H54 (cell line): Measurements from ENCODE around the gene ENTREP1.
A peak's percentile ranks its signal among the peaks of the same experiment; 100 is the strongest.
"Not testable (repeated sequence)": the region's sequence is repeated elsewhere in the genome, so short reads cannot be mapped to it uniquely, and the experiment has no call there.

Source experiments
- DNase-seq: peaks from one replicate; pipeline ENCODE4 v3.0.0; 2011; ENCODE audit warnings: low spot score, mixed read lengths; ENCODE audit not compliant: insufficient read length
- FAIRE-seq: peaks from 3 replicates; lab custom pipeline; 2011; peaks lifted over from hg19 to GRCh38; lab: Jason Lieb, UNC
- POLR2A ChIP-seq: IDR thresholded peaks from 2 replicates; pipeline ENCODE4 v1.6.1; 2011; ENCODE audit warnings: low read depth, mild to moderate bottlenecking, low read length

Gene ENTREP1

GRCh38 chr9:69421908-69422801, 97.1 kb downstream of the ENTREP1 start:
- no peak for TF ChIP-seq POLR2A
- FAIRE-seq (peak; percentile 45), DNase-seq (peak; percentile 90)

- no peak for TF ChIP-seq POLR2A
- FAIRE-seq (no peak), DNase-seq (no peak)
Measured at GRCh38 chr9:69425136-69425801, 100.3 kb downstream of the ENTREP1 start.

GRCh38 chr9:69427286-69427685, 102.3 kb downstream of the ENTREP1 start:
- DNase-seq = no peak
- no peak for TF ChIP-seq POLR2A
- no peak for FAIRE-seq

- FAIRE-seq (no peak), DNase-seq (no peak)
- TF ChIP-seq POLR2A = no peak
Measured at GRCh38 chr9:69428017-69428785, 103.2 kb downstream of the ENTREP1 start.

GRCh38 chr9:69429281-69429680, 104.3 kb downstream of the ENTREP1 start:
- TF ChIP-seq POLR2A = no peak
- DNase-seq = no peak
- FAIRE-seq = no peak

- no peak for TF ChIP-seq POLR2A
- no peak for FAIRE-seq
Measured at GRCh38 chr9:69430206-69430605, 105.2 kb downstream of the ENTREP1 start.

GRCh38 chr9:69431203-69431602, 106.2 kb downstream of the ENTREP1 start:
- no peak for FAIRE-seq
- no peak for TF ChIP-seq POLR2A
- no peak for DNase-seq

More at GRCh38 chr9:69430206-69430605, 105.2 kb downstream of the ENTREP1 start:
- no peak for DNase-seq

GRCh38 chr9:69431777-69432176, 106.8 kb downstream of the ENTREP1 start:
- no peak for FAIRE-seq
- DNase-seq = no peak
- no peak for TF ChIP-seq POLR2A

GRCh38 chr9:69432623-69433022, 107.6 kb downstream of the ENTREP1 start:
- no peak for TF ChIP-seq POLR2A
- FAIRE-seq (no peak), DNase-seq (no peak)

GRCh38 chr9:69433392-69433791, 108.4 kb downstream of the ENTREP1 start:
- TF ChIP-seq POLR2A = no peak
- no peak for FAIRE-seq
- DNase-seq = peak; percentile 38

GRCh38 chr9:69433968-69434367, 109.0 kb downstream of the ENTREP1 start:
- no peak for FAIRE-seq
- TF ChIP-seq POLR2A = no peak
- DNase-seq = no peak

- FAIRE-seq, DNase-seq: not testable (repeated sequence)
Measured at GRCh38 chr9:69439654-69440053, 114.6 kb downstream of the ENTREP1 start.

GRCh38 chr9:69440254-69440955, 115.4 kb downstream of the ENTREP1 start:
- not testable (repeated sequence) for DNase-seq, FAIRE-seq
